Measurements from ENCODE around the gene HS3ST3B1. TPM values are rescaled to one million over a fixed set of nuclear protein-coding genes. Genes with fewer than 3 reads are reported as not detected.

The HS3ST3B1 gene
- total RNA-seq, 2 donors from 2014 or later, result 2.7 to 4.8 TPM

GRCh38 chr17:14310605-14311004 lies 9.7 kb downstream of the HS3ST3B1 start:
- DNase-seq (ENCODE audit: low spot score) (no peak), ATAC-seq (ENCODE audit: insufficient number of reproducible peaks, low FRiP score, low read depth) (no peak)
- Histone ChIP-seq H3K4me1 (ENCODE audit: control insufficient read depth in 1 of 2, low read depth in 2 of 2) (peaks cover 7 to 18% of the 10 kb centered on the region in 2 donors), H3K27ac (no peak overlapping the region), H3K9me3 (no peaks in the 10 kb centered on the region), H3K27me3 (replicated peaks; ENCODE audit: insufficient read depth) (peaks cover 27% of the 10 kb centered on the region), H3K36me3 (no peaks in the 10 kb centered on the region), H3K4me3 (no peak overlapping the region)
- TF ChIP-seq CTCF (IDR thresholded peaks at IDR 0.05), result no peak

GRCh38 chr17:14311186-14311705 lies 10.4 kb downstream of the HS3ST3B1 start:
- no peak for ATAC-seq (ENCODE audit: insufficient number of reproducible peaks, low FRiP score, low read depth)
- TF ChIP-seq CTCF (IDR thresholded peaks at IDR 0.05), result no peak
- H3K27ac ChIP-seq, result no peak overlapping the region
- H3K4me3 ChIP-seq, result no peak overlapping the region
- peaks cover 27% of the 10 kb centered on the region for H3K27me3 ChIP-seq (replicated peaks; ENCODE audit: insufficient read depth)
- no peaks in the 10 kb centered on the region for H3K9me3 ChIP-seq
- peaks cover 7 to 18% of the 10 kb centered on the region in 2 donors for H3K4me1 ChIP-seq (ENCODE audit: control insufficient read depth in 1 of 2, low read depth in 2 of 2)
- DNase-seq (ENCODE audit: low spot score), result no peak
- no peaks in the 10 kb centered on the region for H3K36me3 ChIP-seq

GRCh38 chr17:14311981-14312380 lies 11.1 kb downstream of the HS3ST3B1 start:
- Histone ChIP-seq H3K27me3 (replicated peaks; ENCODE audit: insufficient read depth) (peaks cover 27% of the 10 kb centered on the region), H3K4me1 (ENCODE audit: control insufficient read depth in 1 of 2, low read depth in 2 of 2) (peaks cover 7 to 18% of the 10 kb centered on the region in 2 donors), H3K4me3 (no peak overlapping the region), H3K36me3 (no peaks in the 10 kb centered on the region), H3K9me3 (no peaks in the 10 kb centered on the region), H3K27ac (no peak overlapping the region)
- no peak for TF ChIP-seq CTCF (IDR thresholded peaks at IDR 0.05)
- no peak for DNase-seq (ENCODE audit: low spot score)
- no peak for ATAC-seq (ENCODE audit: insufficient number of reproducible peaks, low FRiP score, low read depth)

GRCh38 chr17:14312522-14312921 lies 11.6 kb downstream of the HS3ST3B1 start:
- DNase-seq (ENCODE audit: low spot score) (no peak), ATAC-seq (ENCODE audit: insufficient number of reproducible peaks, low FRiP score, low read depth) (no peak)
- no peak for TF ChIP-seq CTCF (IDR thresholded peaks at IDR 0.05)
- H3K36me3 ChIP-seq, result no peaks in the 10 kb centered on the region
- no peaks in the 10 kb centered on the region for H3K9me3 ChIP-seq
- peaks cover 7 to 18% of the 10 kb centered on the region in 2 donors for H3K4me1 ChIP-seq (ENCODE audit: control insufficient read depth in 1 of 2, low read depth in 2 of 2)
- H3K27me3 ChIP-seq (replicated peaks; ENCODE audit: insufficient read depth), result peaks cover 24% of the 10 kb centered on the region
- H3K27ac ChIP-seq, result no peak overlapping the region
- no peak overlapping the region for H3K4me3 ChIP-seq

GRCh38 chr17:14316126-14316832 lies 15.4 kb downstream of the HS3ST3B1 start:
- Histone ChIP-seq H3K9me3 (no peaks in the 10 kb centered on the region), H3K4me3 (no peak overlapping the region), H3K36me3 (no peaks in the 10 kb centered on the region), H3K27ac (no peak overlapping the region), H3K4me1 (ENCODE audit: control insufficient read depth in 1 of 2, low read depth in 2 of 2) (no peaks in the 10 kb centered on the region), H3K27me3 (replicated peaks; ENCODE audit: insufficient read depth) (no peaks in the 10 kb centered on the region)
- DNase-seq (ENCODE audit: low spot score) (no peak), ATAC-seq (ENCODE audit: insufficient number of reproducible peaks, low FRiP score, low read depth) (no peak)
- TF ChIP-seq CTCF (IDR thresholded peaks at IDR 0.05), result no peak
